Testis (tissue), 2 donors: ENCODE measurements around the gene CCNK.

Experiments used
- CTCF ChIP-seq, 3 experiments: fragments of 450-650 bp in 2 of 3; fragments of 200-600 bp in 1 of 3; sonication (generic) in 1 of 3; IDR thresholded peaks; one replicate each; pipeline ENCODE4 v1.5.1; 2016 to 2019; ENCODE audit warnings: antibody characterized with exemption in 3 of 3, mild to moderate bottlenecking in 2 of 3, moderate library complexity in 1 of 3
- POLR2A ChIP-seq: fragments of 450-650 bp; IDR thresholded peaks from one replicate; pipeline ENCODE4 v1.6.1; 2017; ENCODE audit warnings: antibody characterized with exemption, mild to moderate bottlenecking, moderate library complexity

GRCh38 chr14:99467336-99468078, 13.7 kb upstream of the CCNK start:
- TF ChIP-seq CTCF (IDR thresholded peaks at IDR 0.05) (no peak), POLR2A (no peak)
